AG09319 (cell line): Measurements from ENCODE around the gene YIF1A.

Experiments
- DNase-seq: peaks from one replicate; pipeline ENCODE4 v3.0.0-alpha.2; 2010; ENCODE audit warnings: low read depth; ENCODE audit errors: extremely low read depth
- TF ChIP-seq, protein P1 (sequence below): IDR thresholded peaks from 2 replicates; pipeline ENCODE4 v1.5.1; 2011; ENCODE audit warnings: low read depth, mild to moderate bottlenecking, inconsistent platforms, low read length, moderate library complexity

Gene YIF1A

GRCh38 chr11:66333896-66334604, 45.1 kb upstream of the YIF1A start:
- no peak for DNase-seq
- TF ChIP-seq, protein P1, sequence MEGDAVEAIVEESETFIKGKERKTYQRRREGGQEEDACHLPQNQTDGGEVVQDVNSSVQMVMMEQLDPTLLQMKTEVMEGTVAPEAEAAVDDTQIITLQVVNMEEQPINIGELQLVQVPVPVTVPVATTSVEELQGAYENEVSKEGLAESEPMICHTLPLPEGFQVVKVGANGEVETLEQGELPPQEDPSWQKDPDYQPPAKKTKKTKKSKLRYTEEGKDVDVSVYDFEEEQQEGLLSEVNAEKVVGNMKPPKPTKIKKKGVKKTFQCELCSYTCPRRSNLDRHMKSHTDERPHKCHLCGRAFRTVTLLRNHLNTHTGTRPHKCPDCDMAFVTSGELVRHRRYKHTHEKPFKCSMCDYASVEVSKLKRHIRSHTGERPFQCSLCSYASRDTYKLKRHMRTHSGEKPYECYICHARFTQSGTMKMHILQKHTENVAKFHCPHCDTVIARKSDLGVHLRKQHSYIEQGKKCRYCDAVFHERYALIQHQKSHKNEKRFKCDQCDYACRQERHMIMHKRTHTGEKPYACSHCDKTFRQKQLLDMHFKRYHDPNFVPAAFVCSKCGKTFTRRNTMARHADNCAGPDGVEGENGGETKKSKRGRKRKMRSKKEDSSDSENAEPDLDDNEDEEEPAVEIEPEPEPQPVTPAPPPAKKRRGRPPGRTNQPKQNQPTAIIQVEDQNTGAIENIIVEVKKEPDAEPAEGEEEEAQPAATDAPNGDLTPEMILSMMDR, result no peak

- TF ChIP-seq, protein P1, result no peak
- no peak for DNase-seq
Measured at GRCh38 chr11:66333220-66333877, 44.4 kb upstream of the YIF1A start.

DNA sequence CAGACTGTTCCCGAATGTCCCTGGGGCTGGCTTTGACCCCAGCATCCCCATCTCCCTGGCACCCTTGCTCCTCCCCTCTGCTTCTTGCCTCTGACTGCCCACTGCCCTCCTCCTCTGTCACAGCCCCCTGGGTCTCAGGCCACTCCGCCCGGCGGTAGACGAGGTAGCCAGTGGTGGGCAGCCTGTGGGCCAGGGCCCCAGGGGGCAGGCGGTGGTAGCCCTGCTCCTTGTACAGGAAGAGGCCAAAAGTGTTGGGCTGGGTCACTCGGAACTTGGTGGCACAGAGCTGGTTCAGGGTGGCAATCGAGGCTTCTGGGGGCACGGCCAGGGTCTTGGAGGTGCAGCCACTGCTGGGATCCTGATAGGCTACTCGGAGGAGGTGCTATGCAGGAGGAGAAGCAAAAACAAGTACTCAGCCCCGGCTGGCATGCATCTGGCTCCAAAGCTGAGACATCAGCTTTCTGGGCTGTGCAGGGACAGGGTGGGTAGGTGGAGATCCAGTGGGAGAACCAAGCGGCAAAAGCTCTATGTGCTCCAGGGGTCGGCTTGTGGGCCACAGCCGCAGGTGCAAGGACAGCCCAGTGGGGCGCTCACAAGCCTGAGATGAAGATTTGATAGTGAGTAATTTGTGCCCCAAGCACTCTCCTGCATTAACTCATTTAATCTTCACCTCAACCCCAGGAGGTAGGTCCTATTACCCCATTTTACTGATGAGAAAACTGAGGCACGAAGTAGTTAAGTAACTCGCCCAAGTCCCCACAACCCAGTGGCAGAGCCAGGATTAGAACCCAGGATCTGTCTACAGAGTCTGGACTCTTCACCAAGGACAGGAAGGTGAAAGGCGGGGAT, 43.7 kb upstream of the YIF1A start:
- TF ChIP-seq, protein P1, result no peak
- no peak for DNase-seq

GRCh38 chr11:66331542-66332370, 42.8 kb upstream of the YIF1A start:
- no peak for DNase-seq
- TF ChIP-seq, protein P1, result no peak

DNA sequence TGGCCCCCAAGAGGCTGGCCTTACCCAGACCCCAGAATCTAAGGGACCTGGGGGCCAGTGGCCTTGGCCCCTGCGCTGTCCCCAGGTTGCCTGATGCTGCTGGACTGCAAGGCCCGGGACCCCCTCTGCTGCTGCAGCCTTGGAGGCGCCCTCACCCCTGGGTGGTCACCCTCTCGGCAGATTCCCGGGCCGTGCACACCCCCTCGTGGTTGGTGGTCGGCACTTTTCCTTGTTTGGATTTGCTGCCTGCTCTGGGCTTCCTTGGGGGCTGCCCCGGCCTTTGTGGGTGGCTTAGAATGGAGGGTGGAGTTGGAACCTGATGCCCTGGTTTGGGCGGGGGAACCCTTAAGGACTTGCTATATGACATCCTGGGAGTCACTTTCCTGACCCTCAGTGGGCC, 42.0 kb upstream of the YIF1A start:
- TF ChIP-seq, protein P1, result no peak
- DNase-seq, result no peak

- TF ChIP-seq, protein P1, result no peak
- no peak for DNase-seq
Measured at GRCh38 chr11:66329165-66329673, 40.3 kb upstream of the YIF1A start.
